IgD-negative memory B cell (primary cell): ENCODE data around the gene USP37. TPM values are rescaled to one million over a fixed set of nuclear protein-coding genes. Genes with fewer than 3 reads are reported as not detected.

Experiments used
- H3K27ac Mint-ChIP-seq, 3 donors: one replicate each; pipeline ENCODE4 v1.8.0; 2020 to 2022; ENCODE audit warnings: mild to moderate bottlenecking in 3 of 3, mixed read lengths in 3 of 3, moderate library complexity in 1 of 3
- H3K27me3 Mint-ChIP-seq: one replicate; pipeline ENCODE4 v1.8.0; 2021; ENCODE audit warnings: mixed read lengths
- H3K36me3 Mint-ChIP-seq: one replicate; pipeline ENCODE4 v1.8.0; 2020; ENCODE audit warnings: mild to moderate bottlenecking, mixed read lengths
- H3K4me1 Mint-ChIP-seq, 3 donors: one replicate each; pipeline ENCODE4 v1.8.0; 2020 to 2022; ENCODE audit warnings: mixed read lengths in 3 of 3, mild to moderate bottlenecking in 1 of 3
- H3K4me3 Mint-ChIP-seq, 4 donors: one replicate each; pipeline ENCODE4 v1.8.0; 2020 to 2022; ENCODE audit warnings: mild to moderate bottlenecking in 4 of 4, mixed read lengths in 4 of 4, moderate library complexity in 3 of 4
- H3K9me3 Mint-ChIP-seq, 3 donors: one replicate each; pipeline ENCODE4 v1.8.0; 2020 to 2021; ENCODE audit warnings: mixed read lengths in 3 of 3, mild to moderate bottlenecking in 1 of 3
- polyA plus RNA-seq: library from polyadenylated mRNA; unstranded; fragments of 300-500 nt; fragmentation: Illumina TruSeq; gene quantifications from one replicate; pipeline ENCODE4 v1.2.3, GENCODE V29; 2021

Gene USP37
- polyA plus RNA-seq, 1 donor from 2014 or later: 9.8 TPM

DNA sequence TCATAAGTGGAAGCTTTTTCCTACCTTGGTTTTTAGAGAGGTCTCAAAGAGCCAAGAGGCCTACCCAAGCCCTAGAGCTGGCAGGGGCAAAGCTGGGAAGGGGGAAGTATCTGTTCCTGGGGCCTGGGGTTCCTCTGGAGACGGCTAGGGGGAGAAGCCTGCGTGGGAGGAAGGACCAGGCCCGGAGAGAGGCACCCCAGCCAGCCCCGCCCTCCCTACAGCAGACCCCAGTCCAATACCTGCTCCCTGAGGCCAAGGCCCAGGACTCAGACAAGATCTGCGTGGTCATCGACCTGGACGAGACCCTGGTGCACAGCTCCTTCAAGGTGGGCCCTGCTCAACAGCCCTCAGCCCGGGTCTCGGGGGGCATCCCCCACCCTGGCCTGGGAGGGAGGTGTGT, 166.3 kb downstream of the USP37 start:
- Mint-ChIP-seq H3K36me3 (no peaks in the 10 kb centered on the region), H3K4me1 (peaks cover 19 to 34% (median 25%) of the 10 kb centered on the region in 3 donors), H3K4me3 (peak overlapping the region; percentile 81 to 95 (median 88)), H3K9me3 (no peaks in the 10 kb centered on the region), H3K27me3 (no peaks in the 10 kb centered on the region), H3K27ac (peak overlapping the region in 2 of 3 donors; percentile 73 to 100)

DNA sequence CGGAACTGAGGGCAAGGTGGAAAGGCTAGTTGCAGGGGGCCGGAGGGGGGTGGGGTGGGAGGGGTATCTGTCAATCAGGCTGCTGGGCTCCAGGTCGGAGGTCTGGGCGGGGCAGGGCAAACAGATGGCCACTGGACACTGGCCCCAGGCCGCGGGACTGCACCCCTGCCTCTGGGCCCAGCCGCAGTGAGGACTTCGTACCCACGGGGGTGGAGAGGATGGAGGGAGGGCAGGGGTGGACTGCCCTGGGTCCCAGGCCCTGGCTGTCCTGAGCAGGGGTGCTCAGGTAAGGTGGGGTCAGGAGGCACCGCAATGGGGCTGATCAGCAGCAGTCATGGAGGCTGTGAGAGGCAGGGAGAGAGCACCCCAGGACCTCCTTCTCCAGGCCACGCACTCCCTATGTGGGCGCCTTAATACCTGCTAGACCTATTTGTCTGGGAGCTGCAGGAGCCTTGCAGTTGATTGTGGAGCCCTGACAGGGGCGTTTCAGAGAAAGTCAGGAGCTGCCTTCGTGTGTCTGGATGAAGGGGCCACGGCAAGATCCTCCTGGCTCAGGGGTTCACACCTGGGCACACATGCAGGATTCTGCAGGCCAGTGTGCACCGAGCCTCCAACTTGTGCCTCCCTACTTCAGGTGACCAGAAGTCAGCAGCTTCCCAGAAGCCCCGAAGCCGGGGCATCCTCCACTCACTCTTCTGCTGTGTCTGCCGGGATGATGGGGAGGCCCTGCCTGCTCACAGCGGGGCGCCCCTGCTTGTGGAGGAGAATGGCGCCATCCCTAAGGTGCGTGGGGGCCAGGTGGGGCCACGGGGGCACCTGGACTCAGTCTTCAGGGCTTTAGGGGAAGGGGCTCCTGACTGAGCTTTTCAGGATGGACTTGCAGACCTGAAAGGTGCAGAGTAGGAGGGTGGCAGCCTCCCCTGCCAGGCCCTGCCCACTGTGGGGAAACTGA, 166.9 kb downstream of the USP37 start:
- H3K27ac Mint-ChIP-seq: peak overlapping the region; percentile 57 to 100 (median 73)
- H3K36me3 Mint-ChIP-seq: no peaks in the 10 kb centered on the region
- no peaks in the 10 kb centered on the region for H3K9me3 Mint-ChIP-seq
- H3K4me3 Mint-ChIP-seq: peak overlapping the region; percentile 81 to 95 (median 88)
- H3K27me3 Mint-ChIP-seq: no peaks in the 10 kb centered on the region
- peaks cover 21 to 36% (median 32%) of the 10 kb centered on the region in 3 donors for H3K4me1 Mint-ChIP-seq

Other genes with a start within 250 kb of the USP37 start
- 0.18 TPM for gene CATIP, start 211.5 kb downstream of the USP37 start, polyA plus RNA-seq
- gene SLC11A1, start 186.1 kb downstream of the USP37 start, polyA plus RNA-seq: 1.3 TPM
- gene CTDSP1, start 168.5 kb downstream of the USP37 start, polyA plus RNA-seq: 16.2 TPM
- gene VIL1, start 149.2 kb downstream of the USP37 start, polyA plus RNA-seq: 0.28 TPM
- gene CNOT9, start 488 bp upstream of the USP37 start, polyA plus RNA-seq: 16.7 TPM
- gene PLCD4, start 39.5 kb upstream of the USP37 start, polyA plus RNA-seq: 0.40 TPM
- 21.1 TPM for gene ZNF142, start 91.3 kb upstream of the USP37 start, polyA plus RNA-seq
- gene BCS1L, start 91.3 kb upstream of the USP37 start, polyA plus RNA-seq: 21.2 TPM
- 23.4 TPM for gene RNF25, start 103.7 kb upstream of the USP37 start, polyA plus RNA-seq
- gene STK36, start 103.7 kb upstream of the USP37 start, polyA plus RNA-seq: 4.8 TPM
- 14.5 TPM for gene TTLL4, start 142.5 kb upstream of the USP37 start, polyA plus RNA-seq
- gene CYP27A1, start 213.8 kb upstream of the USP37 start, polyA plus RNA-seq: 0.83 TPM